PFSK-1 (cell line): ENCODE data around the gene UVRAG.

Source experiments
- POLR2AphosphoS5 ChIP-seq: IDR thresholded peaks from 2 replicates; pipeline ENCODE4 v1.6.1; 2012; ENCODE audit warnings: low read depth, mild to moderate bottlenecking, control low read depth, low read length, moderate library complexity
- TAF1 ChIP-seq: IDR thresholded peaks from 2 replicates; pipeline ENCODE4 v1.6.1; 2012; ENCODE audit warnings: low read length, control low read depth, borderline replicate concordance; ENCODE audit not compliant: insufficient read depth
- TF ChIP-seq, protein P1 (sequence below), 2 experiments: IDR thresholded peaks; 2 replicates each; pipeline versions ENCODE4 v1.6.1 to v1.8.0; 2011 to 2012; ENCODE audit warnings: low read depth in 2 of 2, low read length in 2 of 2, control low read depth in 1 of 2, inconsistent platforms in 1 of 2, mild to moderate bottlenecking in 1 of 2, moderate library complexity in 1 of 2; ENCODE audit not compliant: insufficient read depth in 1 of 2

DNA sequence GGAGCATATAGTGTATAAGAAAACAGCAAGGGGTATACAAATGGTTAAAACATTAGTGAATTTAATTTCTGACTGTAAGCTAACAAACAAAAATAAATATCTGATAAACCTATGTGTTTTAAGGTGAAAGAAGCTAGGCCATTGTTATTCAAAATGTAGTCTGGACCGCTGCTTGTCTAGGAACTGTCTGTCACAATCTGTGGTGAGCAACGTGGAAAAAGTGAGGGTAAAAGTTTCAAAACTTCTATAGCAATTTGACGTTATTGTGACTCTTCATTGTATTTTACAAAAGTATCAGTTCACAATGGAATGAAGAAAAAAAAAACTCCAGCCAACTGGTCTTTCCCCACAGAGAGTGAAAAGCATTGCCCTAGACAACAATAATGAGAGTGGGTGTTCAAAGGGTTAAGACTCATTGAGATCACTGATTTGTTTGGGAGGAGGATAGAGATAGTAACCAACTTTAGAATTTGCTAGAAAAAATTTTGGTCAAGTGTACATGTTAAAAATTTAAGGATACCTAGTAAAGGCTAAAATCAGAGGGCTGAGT, 79.1 kb downstream of the UVRAG start:
- TF ChIP-seq POLR2AphosphoS5 (no peak), TAF1 (no peak)
- TF ChIP-seq, protein P1, sequence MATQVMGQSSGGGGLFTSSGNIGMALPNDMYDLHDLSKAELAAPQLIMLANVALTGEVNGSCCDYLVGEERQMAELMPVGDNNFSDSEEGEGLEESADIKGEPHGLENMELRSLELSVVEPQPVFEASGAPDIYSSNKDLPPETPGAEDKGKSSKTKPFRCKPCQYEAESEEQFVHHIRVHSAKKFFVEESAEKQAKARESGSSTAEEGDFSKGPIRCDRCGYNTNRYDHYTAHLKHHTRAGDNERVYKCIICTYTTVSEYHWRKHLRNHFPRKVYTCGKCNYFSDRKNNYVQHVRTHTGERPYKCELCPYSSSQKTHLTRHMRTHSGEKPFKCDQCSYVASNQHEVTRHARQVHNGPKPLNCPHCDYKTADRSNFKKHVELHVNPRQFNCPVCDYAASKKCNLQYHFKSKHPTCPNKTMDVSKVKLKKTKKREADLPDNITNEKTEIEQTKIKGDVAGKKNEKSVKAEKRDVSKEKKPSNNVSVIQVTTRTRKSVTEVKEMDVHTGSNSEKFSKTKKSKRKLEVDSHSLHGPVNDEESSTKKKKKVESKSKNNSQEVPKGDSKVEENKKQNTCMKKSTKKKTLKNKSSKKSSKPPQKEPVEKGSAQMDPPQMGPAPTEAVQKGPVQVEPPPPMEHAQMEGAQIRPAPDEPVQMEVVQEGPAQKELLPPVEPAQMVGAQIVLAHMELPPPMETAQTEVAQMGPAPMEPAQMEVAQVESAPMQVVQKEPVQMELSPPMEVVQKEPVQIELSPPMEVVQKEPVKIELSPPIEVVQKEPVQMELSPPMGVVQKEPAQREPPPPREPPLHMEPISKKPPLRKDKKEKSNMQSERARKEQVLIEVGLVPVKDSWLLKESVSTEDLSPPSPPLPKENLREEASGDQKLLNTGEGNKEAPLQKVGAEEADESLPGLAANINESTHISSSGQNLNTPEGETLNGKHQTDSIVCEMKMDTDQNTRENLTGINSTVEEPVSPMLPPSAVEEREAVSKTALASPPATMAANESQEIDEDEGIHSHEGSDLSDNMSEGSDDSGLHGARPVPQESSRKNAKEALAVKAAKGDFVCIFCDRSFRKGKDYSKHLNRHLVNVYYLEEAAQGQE (IDR thresholded peaks at IDR 0.05; ENCODE audit: insufficient read depth in 1 of 2, low read depth in 2 of 2, low read length in 2 of 2), result no peak
